GM19043 (cell line): ENCODE data around the gene LEPROT.
"Not testable (repeated sequence)": the region's sequence is repeated elsewhere in the genome, so short reads cannot be mapped to it uniquely, and the experiment has no call there.

Source experiments
- ATAC-seq: cut with Tn5 transposase; IDR thresholded peaks from one replicate; pipeline ENCODE4 v1.9.1; 2021; ENCODE audit warnings: low read depth; ENCODE audit not compliant: unreplicated experiment

Gene LEPROT, protein sequence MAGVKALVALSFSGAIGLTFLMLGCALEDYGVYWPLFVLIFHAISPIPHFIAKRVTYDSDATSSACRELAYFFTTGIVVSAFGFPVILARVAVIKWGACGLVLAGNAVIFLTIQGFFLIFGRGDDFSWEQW

GRCh38 chr1:65420590-65421350 lies at the start of gene LEPROT, which contains the start of gene LEPR:
LEPROT (plus strand) TSS chr1:65420668; CDS start chr1:65420725, 57 bp downstream.
LEPR (plus strand) TSS chr1:65420668; CDS start chr1:65565566, 144,898 bp downstream.
- no peak for ATAC-seq

GRCh38 chr1:65371544-65371943 lies 48.9 kb upstream of the LEPROT start:
- no peak for ATAC-seq

- no peak for ATAC-seq
These were observed 47.9 kb upstream of the LEPROT start for GRCh38 chr1:65372557-65372956.

DNA sequence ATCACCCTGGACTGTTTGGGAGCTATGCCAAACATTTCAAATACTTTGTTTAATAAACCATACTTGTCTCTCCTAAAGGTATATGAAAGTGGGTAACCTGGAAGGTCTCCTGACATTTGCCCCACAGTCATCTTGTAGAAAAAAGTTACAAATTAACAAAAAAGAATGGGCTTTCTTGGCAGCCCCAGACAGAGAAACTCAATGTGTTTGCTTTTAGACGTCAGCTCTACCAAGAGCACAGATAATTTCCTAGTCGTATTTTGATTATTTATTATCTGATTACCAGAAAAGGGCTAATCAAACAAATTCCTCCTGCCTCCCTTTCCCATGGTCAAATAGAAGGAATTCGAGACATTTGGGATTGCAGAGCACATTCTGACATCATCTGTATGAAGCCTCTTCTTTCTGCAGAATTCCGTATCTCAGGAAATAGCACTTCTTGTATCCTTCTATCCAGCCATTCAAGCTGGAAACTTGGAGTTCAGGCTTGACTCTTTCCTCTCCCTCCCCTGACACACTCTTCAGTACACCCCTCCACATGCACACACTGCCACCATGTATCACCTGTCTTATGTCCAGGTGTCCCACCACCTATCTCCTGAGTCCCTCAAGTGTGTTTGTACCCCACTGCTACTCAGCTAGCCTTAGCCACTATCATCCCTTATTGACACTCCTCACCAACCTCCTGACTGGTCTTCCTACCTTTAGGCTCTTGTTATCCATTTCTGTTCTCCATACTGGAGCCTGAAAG lies 42.8 kb upstream of the LEPROT start:
- no peak for ATAC-seq

DNA sequence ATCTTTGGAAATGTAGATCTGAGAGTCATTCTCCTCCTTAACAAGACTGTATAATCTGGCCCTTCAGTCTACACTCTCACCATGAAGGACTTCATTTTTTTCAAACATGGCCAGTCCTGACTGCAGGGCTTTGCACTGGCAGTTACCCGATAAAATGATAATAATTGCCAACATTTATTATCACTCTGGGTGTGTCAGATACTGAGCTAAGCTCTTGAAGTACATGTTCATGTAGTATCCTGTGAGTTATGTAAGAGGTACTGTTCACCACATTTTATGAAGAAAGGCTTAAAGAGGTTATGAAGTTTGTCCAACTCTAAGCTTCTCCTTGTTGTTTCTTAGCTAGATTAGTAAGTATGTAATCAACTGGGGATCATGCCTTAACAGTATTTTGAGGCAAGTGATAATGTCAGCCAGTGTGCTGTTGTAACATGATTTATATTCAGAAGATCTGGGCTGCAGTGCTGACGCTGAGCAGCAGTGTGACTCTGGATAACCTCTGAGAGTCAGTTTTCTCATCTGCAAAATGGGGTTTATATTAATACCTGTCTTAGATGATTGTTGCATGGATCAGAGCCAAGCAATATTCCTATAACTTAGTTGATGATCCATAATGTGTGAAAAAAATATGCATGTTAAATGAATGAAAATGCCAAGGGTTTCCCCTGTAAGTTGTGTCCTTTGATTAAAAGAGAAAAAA lies 42.1 kb upstream of the LEPROT start:
- no peak for ATAC-seq

GRCh38 chr1:65384426-65384825 lies 36.0 kb upstream of the LEPROT start:
- ATAC-seq = not testable (repeated sequence)

DNA sequence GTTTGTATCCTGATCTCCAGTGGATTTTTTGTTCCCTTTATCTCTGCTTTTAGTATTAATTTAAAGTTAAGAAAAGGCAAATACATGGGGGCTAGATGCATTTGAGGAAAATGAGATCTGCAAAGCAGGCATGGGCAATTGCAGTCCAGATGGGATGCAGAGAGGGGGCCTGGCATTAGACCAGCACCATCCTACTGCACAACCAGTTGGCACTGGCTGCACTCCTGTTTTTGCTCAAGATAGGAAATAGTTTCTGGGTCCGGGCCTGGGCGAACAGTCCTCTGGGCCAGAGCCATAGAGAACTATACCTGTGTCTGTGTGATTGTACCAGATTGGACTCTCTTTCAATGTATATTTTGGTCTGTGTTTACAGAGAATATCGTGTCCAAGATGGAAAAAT lies 34.0 kb upstream of the LEPROT start:
- no peak for ATAC-seq

DNA sequence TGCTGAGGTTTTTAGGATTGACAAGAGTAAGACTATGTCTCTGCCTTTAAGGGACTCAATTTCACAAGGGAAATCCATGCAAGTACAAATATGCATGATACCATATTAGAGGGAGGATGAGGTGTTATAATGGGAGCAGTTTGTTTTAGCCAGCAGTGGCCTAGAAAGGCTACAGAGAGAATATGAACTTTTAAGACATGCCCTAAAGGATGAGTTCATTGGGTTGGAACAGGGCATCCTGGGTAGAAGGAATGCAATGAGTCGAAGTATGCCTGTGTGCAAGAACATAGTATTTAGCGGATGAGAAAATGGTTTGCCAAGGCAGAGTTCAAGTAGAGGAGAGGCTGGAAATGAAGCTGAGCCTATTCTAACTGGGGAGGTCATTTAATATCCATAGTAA lies 32.6 kb upstream of the LEPROT start:
- no peak for ATAC-seq

GRCh38 chr1:65388908-65389695 lies 31.4 kb upstream of the LEPROT start:
- ATAC-seq = no peak

DNA sequence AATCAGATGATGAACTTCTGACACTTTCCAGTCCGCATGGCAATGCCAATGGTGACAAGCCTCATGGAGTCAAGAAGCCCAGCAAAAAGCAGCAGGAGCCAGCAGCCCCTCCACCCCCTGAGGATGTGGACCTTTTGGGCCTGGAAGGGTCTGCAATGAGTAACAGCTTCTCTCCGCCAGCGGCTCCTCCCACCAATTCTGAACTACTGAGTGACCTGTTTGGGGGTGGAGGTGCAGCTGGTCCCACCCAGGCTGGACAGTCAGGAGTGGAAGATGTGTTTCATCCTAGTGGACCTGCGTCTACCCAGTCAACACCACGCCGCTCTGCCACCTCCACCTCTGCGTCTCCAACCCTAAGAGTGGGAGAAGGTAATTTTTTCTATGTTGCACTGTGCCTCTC lies 28.0 kb upstream of the LEPROT start:
- ATAC-seq = no peak

DNA sequence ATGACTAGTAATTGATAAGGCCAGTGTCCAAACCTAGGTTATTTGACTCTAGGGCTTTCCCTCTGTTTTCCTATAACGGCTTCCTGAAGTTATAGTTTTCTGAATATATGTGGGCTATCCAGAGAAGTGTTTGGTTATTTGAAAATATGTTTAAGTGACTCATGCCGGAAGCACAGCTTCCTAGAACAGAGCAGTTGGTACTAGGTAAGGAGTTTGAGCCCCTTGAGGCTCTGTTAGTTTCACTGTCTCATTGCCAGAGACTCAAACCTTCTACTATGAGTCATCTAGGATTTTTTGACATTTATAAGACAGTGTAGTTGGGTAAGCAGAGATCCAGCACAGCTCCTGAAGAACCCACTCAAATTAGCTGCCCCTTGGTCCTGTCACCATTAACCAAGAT lies 27.1 kb upstream of the LEPROT start:
- ATAC-seq = peak; percentile 90

DNA sequence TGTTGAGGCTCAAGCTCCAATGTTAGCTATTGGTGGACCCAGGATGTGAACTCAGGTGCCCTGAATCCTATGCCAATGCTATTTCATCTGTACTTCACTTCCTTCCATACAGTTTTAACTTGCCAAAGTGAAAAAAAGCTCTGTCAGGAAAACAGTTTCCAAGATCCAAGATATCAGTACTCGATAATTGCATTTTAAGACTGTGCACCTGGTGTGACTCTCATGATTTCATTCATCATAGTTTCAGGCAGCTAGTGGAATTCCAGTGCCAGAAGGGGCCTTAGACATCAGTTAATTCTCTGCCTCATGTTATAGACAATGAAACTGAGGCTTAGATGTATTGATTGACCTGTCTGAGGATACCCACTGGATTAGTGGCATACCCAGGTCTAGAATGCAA lies 26.5 kb upstream of the LEPROT start:
- no peak for ATAC-seq

- no peak for ATAC-seq
These were observed 24.4 kb upstream of the LEPROT start for GRCh38 chr1:65395887-65396612.

- no peak for ATAC-seq
These were observed 22.4 kb upstream of the LEPROT start for GRCh38 chr1:65398083-65398482.

GRCh38 chr1:65399003-65399402 lies 21.5 kb upstream of the LEPROT start:
- ATAC-seq = no peak

- no peak for ATAC-seq
These were observed 18.9 kb upstream of the LEPROT start for GRCh38 chr1:65401612-65402011.

- no peak for ATAC-seq
These were observed 15.5 kb upstream of the LEPROT start for GRCh38 chr1:65404941-65405340.

GRCh38 chr1:65407877-65408276 lies 12.6 kb upstream of the LEPROT start:
- ATAC-seq = no peak

- ATAC-seq = no peak
These were observed 11.2 kb upstream of the LEPROT start for GRCh38 chr1:65409314-65409713.
